GM12892 (cell line): ENCODE results near the gene METAP1D.

ENCODE experiments used
- DNase-seq: peaks from one replicate; pipeline ENCODE4 v3.0.0; 2011; ENCODE audit not compliant: insufficient read length
- FAIRE-seq: peaks from 2 replicates; lab custom pipeline; 2011; peaks lifted over from hg19 to GRCh38; lab: Jason Lieb, UNC
- POLR2A ChIP-seq: IDR thresholded peaks from 2 replicates; pipeline ENCODE4 v1.6.1; 2011; ENCODE audit warnings: low read depth, low read length, control low read depth
- POLR2AphosphoS5 ChIP-seq: IDR thresholded peaks from 2 replicates; pipeline ENCODE4 v1.6.1; 2011; ENCODE audit warnings: low read depth, low read length, control low read depth
- TAF1 ChIP-seq: IDR thresholded peaks from 2 replicates; pipeline ENCODE4 v1.6.1; 2011; ENCODE audit warnings: low read depth, mild to moderate bottlenecking, control low read depth, low read length, borderline replicate concordance

METAP1D gene

GRCh38 chr2:172097557-172098131 lies 97.9 kb downstream of the METAP1D start:
- FAIRE-seq (no peak), DNase-seq (no peak)
- no peak for TF ChIP-seq POLR2A
- no peak for TF ChIP-seq POLR2AphosphoS5
- no peak for TF ChIP-seq TAF1

DNA sequence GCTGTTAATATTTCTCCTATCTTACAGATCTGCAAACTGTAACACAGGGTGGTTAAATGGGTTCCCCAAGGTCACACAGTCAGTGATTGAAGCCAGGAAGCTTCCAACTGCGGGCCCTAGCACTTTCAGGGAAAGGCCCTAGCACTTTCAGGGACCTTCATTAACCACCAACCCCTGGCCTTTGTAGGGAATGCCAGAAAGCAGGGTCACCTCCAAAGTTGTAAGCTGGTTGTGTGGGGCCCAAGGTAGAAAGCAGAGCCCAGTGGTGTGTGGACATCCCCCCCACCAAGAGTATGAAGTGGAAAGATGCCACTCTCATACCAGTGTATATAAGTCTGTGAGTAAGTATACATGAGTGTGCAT lies 98.5 kb downstream of the METAP1D start:
- FAIRE-seq (no peak), DNase-seq (no peak)

GRCh38 chr2:172098650-172099471 lies 99.1 kb downstream of the METAP1D start:
- peak; percentile 79 for FAIRE-seq
- no peak for DNase-seq
- TF ChIP-seq TAF1 (no peak), POLR2AphosphoS5 (no peak), POLR2A (no peak)

More for the DNA sequence above, 98.5 kb downstream of the METAP1D start:
- no peak for TF ChIP-seq TAF1
- no peak for TF ChIP-seq POLR2AphosphoS5
- TF ChIP-seq POLR2A: no peak

GRCh38 chr2:172099472-172100079 lies 99.8 kb downstream of the METAP1D start:
- TF ChIP-seq POLR2A: no peak
- no peak for TF ChIP-seq POLR2AphosphoS5
- TF ChIP-seq TAF1: no peak
- FAIRE-seq: no peak
- no peak for DNase-seq

DNA sequence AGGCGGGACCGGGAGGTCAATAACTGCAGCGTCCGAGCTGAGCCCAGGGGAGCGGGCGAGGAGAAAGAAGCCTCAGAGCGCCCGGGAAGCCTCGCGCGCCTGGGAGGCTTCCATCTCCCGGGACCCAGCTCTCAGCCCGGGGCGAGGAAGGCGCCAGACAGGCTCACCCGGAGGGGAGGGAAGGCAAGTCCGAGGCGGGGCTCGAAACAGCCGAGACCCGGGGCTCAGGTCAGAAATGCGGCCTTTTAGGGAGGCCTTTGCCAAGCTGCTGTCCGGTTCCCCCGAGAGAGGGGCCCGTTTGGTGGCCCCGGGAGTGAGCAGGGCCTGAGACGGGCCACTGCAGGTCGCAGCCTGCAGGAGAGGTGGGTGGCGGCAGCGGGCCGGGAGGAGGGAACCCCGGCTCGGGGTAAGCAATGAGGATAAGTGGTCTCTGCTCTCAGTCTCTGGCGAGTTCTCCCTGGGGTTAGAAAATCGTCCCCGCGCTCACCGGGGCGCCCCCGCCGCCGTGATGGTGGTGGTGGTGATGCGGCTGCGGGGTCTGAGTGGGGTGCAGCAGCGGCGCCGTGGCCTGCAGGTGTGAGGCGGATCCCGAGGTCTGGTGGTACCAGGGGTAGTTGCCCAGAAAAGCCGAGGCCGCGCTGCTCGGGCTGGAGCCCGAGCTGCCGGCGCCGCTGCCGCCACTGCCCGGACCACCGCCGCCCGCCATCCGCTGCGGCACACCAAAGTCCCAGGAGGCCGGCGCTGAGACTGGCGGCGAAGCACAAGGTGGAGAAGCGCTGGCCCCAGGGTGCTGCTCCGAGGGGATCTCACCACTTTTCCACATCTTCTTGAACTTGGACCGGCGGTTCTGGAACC lies 100.6 kb downstream of the METAP1D start:
- DNase-seq (no peak), FAIRE-seq (no peak)
- TF ChIP-seq POLR2AphosphoS5: no peak
- no peak for TF ChIP-seq POLR2A
- no peak for TF ChIP-seq TAF1

DNA sequence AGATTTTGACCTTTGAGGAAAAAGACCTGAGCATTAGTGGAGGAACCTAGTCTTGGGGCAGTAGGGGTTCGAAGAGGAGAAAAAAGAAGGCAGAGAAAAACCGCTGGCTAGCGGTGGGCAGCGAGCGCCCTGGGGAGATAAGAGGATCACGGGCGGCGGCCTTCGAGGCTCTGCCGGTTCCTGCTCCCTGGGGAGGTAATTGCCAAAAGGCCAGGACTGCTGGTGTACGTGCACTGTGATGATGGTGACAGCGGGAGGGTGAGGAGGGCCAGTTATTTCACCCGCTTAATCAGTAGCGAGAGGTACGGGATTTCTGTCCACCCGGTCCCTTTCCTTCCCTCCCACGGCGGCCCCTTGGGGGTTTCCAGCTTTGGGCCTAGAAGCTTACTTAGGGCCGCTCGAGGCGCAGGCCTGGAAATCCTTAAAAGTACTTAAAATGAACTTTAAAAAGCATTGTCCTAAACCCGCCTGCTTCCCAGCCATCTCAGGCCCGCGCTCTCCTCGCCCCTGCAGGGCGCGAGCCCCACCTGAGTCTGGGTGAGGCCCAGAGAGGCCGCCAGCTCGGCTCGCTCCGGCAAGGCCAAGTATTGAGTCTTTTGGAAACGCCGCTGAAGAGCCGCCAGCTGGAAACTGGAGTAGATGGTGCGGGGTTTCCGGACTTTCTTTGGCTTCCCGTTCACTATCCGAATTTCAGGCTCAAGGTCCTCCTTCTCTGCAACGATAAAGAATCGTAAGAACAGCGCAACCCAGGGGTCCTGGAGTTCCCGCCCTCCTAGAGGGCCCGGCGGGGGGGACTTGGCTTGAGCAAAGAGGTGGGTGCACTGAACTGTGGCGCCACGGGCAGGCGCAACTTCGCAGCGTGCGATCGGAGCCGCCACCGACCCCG lies 101.4 kb downstream of the METAP1D start:
- no peak for FAIRE-seq
- TF ChIP-seq POLR2AphosphoS5 (no peak), POLR2A (no peak), TAF1 (no peak)
- DNase-seq: no peak

- peak; percentile 51 for FAIRE-seq
- no peak for DNase-seq
- TF ChIP-seq POLR2AphosphoS5: no peak
- TF ChIP-seq POLR2A: no peak
- TF ChIP-seq TAF1: no peak
These were observed 102.2 kb downstream of the METAP1D start for GRCh38 chr2:172101821-172102390.

DNA sequence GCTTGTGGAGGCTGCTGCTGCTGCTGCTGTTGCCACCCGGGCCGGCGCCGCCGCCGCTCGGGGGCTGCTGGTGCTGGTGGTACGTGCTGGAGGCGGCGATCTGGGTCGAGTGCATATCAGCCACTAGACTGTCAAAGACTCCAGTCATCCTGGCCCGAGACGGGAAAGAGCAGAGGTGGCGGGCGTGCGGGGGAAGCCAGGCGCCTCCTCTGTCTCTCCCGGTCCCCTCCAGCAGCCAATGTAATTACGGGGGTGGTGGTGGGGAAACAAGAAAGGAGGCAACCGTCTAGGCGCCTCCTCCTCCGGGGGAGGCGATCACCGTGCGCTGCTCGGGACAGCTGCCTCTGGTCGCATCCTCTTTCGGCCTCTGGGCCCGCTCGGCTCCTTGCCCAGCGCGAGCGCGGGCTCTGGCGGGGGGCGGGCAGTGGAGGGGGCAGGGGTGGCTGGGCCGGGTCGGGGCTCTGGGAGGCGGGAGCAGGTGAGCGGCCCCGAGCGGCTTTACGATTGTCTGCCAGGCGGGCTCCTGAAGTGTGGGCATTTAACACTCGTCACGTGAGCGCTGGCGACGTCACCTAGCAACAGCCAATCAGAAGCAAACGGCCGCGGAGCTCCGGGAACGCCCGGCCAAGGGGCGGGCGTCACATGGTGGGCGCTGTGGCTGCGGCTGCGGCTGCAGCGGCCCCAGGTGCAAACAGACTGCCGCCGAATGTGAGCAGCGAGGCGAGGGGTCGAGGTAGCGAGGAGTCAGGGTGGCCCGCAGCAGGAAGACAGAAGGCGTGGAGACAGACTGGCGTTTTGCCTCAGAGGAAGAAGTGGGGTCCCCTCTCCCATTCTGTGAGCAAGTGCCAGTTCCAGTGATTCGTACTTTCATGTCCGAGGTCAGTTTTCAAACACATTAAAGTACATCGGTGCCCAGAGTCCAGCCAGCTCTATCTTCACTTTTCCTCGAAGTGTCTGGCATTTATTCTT lies 102.9 kb downstream of the METAP1D start, which contains the start of gene DLX2:
Gene DLX2 (minus strand): TSS at position 510 of the 969 bp plus-strand sequence. CDS start 362 bp downstream, at position 148.
- DNase-seq (peak; percentile 74), FAIRE-seq (peak; percentile 73)
- no peak for TF ChIP-seq POLR2AphosphoS5
- peak; percentile 32; the same call in 1 of the 2 replicates for TF ChIP-seq POLR2A

DNA sequence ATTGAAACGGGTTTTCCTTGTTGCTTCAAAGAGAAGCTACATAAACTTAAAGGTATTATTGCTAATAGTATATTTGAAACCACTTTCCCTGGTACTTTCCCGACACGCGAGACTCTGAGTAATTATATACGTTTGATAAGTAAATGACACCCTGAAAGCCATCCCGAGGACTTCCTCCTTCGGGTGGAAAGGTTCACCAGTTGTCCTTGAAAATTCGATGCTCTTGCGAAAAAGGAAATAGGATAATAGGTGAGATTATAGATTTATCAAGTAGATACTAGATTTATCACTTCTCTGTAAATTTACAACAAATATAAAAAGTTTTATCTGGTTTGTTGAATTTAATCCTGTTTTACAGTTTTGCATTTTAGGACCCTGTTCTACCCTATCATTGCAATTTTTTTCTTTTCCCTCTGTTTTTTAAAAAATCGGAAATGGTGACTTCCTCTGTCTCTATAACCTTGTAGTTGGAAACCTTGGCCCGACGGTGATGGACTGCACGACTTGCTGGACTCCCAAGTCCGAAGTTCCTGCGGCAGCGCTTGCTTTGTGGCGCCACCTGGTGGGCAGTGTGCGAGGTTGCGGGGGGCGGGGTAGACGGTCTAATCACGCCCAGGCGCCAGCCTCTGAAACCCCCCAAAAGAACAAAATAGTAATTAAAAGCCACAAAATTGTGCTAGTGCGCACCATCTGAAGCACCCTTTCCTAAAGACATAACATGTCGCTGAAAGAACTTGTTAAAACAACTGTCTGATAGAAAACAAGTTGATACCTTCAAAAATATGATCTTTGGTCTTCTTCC lies 103.9 kb downstream of the METAP1D start:
- FAIRE-seq (peak; percentile 91), DNase-seq (no peak)
- no peak for TF ChIP-seq POLR2A
- TF ChIP-seq TAF1: no peak
- no peak for TF ChIP-seq POLR2AphosphoS5
